HG03565 (cell line): ENCODE measurements around the gene CAPN1.

Experiments used
- ATAC-seq: cut with Tn5 transposase; IDR thresholded peaks from one replicate; pipeline ENCODE4 v1.9.1; 2021; ENCODE audit warnings: mild to moderate bottlenecking, moderate library complexity; ENCODE audit not compliant: unreplicated experiment

The CAPN1 gene

DNA sequence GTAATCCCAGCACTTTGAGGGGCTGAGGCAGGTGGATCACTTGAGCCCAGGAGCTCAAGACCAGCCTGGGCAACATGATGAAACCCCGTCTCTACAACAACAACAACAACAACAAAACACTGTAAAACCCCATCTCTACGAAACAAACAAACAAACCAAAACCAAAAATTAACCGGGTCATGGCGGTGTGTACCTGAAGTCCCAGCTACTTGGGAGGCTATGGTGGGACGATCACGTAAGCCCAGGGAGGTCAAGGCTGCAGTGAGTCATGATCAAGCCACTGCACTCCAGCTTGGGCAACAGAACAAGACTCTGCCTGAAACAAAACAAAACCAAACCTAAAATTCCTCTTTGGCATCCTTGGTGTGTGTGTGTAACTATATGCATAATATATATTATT lies 73.0 kb downstream of the CAPN1 start:
- ATAC-seq, result no peak

DNA sequence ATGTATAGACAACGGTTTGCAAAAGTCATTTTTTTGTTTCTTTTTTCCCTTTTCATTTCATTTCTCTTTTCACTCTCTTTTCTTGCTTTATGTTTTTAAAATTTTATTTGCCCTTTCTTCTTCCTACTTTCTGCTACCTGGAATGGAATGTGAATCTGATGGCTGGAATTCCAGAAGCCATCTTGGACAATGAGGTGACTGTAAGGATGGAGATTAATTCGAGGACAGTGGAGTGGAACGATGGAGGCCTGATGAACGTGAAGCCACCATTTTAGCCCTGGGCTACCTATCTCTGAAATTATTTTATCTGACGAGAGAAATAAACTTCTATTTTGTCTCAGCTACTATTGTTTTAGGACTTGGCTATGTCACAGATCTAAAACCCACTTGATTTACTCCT lies 77.3 kb downstream of the CAPN1 start:
- ATAC-seq, result no peak

DNA sequence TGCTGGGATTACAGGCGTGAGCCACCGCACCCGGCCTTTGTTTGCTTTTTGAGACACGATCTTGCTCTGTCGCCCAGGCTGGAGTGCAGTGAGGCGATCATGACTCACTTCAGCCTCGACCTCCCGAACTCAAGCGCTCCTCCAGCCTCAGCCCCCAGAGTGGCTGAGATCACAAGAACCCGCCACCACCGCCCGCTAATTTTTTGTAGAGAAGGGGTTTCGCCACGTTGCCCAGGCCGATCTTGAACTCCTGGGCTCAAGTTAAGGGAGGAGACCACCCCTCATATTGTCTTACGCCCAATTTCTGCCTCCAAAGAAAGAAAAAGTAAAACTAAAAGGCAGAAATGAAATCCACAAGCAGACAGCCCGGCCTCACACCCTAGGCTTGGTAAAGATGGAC lies 78.6 kb downstream of the CAPN1 start:
- ATAC-seq, result no peak

DNA sequence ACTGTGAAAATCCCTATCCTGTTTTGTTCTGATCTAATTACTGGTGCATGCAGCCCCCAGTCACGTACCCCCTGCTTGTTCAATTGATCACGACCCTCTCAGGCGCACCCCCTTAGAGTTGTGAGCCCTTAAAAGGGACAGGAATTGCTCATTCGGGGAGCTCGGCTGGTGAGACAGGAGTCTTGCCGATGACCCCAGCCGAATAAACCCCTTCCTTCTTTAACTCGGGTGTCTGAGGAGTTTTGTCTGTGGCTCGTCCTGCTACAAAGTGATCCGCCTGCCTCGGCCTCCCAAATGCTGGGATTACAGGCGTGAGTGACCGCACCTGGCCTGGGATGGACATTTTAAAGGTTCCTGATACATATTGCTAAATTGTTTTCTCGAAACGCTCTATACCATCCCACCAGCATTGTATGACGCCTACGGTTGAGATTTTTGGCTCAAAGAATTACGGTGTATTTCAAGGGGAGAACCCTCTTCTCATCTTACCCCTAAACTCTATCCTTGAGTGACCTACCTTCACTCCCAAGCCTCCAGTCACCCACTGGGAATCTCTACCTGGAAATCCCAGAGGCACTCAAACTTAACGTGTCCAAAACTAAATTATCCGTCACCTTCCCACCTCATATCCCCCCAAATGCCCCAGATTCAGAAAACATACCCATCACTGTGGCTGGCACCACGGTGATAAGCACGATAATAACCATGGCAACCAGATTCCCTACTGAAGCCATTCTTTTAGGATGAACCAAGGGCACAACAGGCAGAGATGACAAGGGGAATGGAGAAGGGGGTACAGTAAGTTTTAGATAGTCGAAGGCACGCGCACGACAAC lies 79.2 kb downstream of the CAPN1 start:
- no peak for ATAC-seq
